Measurements from ENCODE around the gene PSMB3.
"Not testable (repeated sequence)": the region's sequence is repeated elsewhere in the genome, so short reads cannot be mapped to it uniquely, and the experiment has no call there.

PSMB3 gene

DNA sequence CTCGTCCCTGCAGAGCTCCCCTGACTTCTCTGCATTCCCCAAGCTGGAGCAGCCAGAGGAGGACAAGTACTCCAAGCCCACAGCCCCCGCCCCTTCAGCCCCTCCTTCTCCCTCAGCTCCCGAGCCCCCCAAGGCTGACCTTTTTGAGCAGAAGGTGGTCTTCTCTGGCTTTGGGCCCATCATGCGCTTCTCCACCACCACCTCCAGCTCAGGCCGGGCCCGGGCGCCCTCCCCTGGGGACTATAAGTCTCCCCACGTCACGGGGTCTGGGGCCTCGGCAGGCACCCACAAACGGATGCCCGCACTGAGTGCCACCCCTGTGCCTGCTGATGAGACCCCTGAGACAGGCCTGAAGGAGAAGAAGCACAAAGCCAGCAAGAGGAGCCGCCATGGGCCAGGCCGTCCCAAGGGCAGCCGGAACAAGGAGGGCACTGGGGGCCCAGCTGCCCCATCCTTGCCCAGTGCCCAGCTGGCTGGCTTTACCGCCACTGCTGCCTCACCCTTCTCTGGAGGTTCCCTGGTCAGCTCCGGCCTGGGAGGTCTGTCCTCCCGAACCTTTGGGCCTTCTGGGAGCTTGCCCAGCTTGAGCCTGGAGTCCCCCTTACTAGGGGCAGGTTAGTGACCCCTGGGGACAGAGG is 36.1 kb upstream of the PSMB3 start:
- no peak for DNase-seq

DNA sequence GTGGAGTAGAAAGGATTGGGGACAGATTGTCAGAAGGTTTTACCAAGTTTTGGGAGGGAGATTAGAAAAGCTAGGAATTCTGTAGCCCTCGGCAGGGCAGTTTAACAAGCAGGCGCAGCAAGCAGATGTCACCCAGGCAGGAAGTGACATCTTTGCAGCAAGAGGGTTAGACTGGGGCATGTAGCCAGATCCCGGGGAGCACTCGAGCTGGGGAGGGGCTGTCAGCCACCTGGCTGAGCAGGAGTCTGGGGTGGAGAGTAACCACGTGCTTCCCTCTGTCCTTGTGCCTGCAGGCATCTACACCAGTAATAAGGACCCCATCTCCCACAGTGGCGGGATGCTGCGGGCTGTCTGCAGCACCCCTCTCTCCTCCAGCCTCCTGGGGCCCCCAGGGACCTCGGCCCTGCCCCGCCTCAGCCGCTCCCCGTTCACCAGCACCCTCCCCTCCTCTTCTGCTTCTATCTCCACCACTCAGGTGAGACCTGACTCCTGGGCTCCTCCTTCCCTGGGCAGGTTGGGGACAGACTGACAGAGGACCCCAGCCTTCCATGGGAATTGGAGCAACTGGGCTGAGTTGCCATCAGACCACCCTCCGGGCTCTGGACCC is 35.3 kb upstream of the PSMB3 start:
- DNase-seq: peak in 1 of 14 donors; percentile 54

- DNase-seq: no peak
These were observed 33.1 kb upstream of the PSMB3 start for GRCh38 chr17:38719289-38719942.

DNA sequence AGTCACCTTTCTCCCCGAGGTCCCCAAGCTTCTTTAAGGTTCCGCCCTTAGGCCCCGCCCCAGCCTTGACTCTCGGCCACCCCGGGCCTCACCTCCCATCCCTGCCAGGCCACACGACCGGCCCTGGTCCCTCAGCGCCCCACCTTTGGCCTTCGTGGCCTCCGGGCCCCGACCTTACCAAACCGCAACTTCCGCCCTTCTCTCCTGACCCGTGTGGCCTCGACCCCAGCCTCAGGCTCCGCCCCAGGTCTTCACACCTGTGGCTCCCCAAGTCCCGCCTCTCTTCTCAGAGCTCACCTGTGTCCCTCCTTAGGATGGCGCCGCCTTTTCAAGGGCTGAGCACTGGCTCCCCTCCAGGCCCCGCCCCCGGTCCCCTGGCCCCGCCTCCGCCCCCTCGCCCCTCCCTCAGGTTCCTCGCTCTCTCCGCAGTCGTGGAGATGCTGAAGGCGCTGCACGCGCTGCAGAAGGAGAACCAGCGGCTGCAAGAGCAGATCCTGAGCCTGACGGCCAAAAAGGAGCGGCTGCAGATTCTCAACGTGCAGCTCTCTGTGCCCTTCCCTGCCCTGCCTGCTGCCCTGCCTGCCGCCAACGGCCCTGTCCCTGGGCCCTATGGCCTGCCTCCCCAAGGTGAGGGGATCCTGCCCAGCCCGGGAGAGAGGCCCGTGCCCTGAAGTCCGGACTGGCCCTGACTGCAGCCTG is 32.4 kb upstream of the PSMB3 start:
- no peak for DNase-seq

DNA sequence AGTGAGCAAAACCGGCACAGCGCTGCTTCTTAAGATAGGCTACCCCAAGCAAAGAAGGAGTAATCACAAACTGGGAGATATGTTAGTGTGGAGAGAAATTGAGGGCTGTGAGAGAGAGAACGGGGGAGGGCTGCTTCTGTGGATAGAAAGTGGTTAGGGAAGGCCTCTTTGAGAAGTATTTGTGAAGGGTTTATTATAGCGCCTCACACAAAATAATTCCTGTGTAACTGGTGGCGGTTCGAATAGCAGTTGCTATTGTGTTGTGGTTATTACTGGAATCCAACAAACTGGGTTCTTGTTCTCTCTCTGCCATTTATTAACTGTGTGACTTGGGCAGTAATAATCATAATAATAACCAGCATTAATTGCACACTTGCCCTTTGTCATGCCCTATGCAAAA is 31.6 kb upstream of the PSMB3 start:
- no peak for DNase-seq

DNA sequence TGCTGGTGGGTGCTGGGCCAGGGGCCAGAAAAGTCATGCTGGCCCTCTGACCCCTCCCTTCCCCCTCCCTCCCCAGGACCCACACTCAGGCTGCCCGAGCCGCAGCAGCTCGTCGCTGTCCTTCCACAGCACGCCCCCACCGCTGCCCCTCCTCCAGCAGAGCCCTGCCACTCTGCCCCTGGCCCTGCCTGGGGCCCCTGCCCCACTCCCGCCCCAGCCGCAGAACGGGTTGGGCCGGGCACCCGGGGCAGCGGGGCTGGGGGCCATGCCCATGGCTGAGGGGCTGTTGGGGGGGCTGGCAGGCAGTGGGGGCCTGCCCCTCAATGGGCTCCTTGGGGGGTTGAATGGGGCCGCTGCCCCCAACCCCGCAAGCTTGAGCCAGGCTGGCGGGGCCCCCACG is 30.7 kb upstream of the PSMB3 start:
- DNase-seq: no peak

DNA sequence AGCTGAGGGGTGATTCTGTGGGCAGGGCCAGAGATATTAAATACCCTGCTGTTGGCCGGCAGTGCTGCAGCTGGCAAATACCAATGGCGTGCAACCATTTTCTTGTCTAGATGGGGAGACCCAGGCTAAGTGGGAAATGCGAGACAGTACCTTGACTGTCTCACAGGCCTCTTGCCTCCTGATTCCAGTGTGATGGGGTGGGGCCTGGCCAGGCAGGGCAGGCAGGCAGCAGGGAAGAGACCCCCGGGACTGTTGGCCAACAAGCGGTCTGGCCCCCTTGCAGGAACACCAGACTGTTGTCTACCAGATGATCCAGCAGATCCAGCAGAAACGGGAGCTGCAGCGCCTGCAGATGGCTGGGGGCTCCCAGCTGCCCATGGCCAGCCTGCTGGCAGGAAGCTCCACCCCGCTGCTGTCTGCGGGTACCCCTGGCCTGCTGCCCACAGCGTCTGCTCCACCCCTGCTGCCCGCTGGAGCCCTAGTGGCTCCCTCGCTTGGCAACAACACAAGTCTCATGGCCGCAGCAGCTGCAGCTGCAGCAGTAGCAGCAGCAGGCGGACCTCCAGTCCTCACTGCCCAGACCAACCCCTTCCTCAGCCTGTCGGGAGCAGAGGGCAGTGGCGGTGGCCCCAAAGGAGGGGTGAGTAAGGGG is 28.1 kb upstream of the PSMB3 start:
- DNase-seq: peak in 12 of 14 donors; percentile 16 to 87 (median 77)

DNA sequence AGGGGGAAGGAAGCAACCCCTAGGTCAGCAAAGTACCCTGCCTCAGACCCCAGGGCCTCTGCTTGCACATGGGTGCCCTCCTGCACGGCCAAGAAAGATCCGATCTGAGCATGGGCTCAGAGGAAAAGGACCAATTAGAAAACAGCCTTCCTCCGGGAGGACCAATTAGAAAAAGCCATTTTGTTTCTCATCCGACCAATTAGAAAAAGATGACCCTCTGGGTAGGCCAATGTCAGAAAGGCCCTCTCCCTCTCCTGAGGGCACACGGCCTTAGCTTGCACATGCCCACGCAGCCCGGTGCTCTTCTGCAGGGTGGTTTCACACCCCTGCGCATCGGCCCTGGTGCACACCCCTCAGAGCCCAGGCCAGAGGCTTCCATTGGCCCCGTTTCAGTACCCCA is 27.5 kb upstream of the PSMB3 start:
- DNase-seq: no peak

GRCh38 chr17:38726145-38726544 is 26.4 kb upstream of the PSMB3 start:
- not testable (repeated sequence) for DNase-seq

GRCh38 chr17:38727736-38728135 is 24.8 kb upstream of the PSMB3 start:
- no peak for DNase-seq

- DNase-seq: peak in 2 of 14 donors; percentile 13 to 26
These were observed 24.2 kb upstream of the PSMB3 start for GRCh38 chr17:38728290-38728831.

- no peak for DNase-seq
These were observed 23.1 kb upstream of the PSMB3 start for GRCh38 chr17:38729368-38729885.

GRCh38 chr17:38729886-38730525 is 22.5 kb upstream of the PSMB3 start, which contains the start of gene CISD3:
TSS of gene CISD3 (plus strand) at chr17:38730341. CDS start at chr17:38730359, 18 bp downstream.
- DNase-seq: peak in 10 of 14 donors; percentile 49 to 87 (median 63)

GRCh38 chr17:38730526-38731379 is 21.8 kb upstream of the PSMB3 start:
- peak in 6 of 14 donors; percentile 35 to 65 (median 46) for DNase-seq

DNA sequence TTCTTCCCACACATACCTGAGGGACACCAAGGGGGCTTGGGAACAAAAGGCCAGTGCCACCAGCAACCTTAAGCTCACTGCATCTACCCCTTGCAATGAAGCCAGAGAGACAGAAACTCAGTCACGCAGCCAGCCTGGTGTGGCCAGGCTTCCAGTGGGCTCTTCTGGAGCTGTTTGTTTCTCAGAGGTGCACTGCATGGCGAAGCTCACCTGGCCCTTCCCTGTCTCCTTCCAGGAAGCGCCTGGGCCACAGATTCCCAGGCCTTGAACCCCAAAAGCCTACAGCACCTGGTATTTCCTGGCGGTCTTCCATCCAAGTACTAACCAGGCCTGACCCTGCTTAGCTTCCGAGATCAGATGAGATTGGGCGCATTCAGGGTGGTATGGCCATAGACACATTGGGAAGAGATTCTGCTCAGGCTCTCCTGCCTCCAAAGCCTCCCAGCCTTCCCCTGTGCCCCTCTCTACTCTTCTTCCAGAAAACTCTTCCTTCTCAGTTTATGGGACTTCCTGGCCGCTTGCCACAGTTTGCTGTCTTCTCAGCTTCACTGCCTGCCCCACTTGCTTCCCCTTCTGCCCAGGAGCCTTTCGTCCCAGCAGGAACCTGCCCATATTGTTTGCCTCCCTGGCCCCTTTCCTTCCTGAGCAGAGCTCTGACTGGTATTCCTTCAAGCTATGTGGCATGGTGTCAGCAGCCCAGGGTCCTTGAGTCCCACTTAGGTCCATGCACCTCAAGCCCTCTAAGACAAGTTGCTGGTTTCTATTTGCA is 20.8 kb upstream of the PSMB3 start:
- DNase-seq: no peak

GRCh38 chr17:38732376-38733281 is 19.9 kb upstream of the PSMB3 start:
- no peak for DNase-seq

DNA sequence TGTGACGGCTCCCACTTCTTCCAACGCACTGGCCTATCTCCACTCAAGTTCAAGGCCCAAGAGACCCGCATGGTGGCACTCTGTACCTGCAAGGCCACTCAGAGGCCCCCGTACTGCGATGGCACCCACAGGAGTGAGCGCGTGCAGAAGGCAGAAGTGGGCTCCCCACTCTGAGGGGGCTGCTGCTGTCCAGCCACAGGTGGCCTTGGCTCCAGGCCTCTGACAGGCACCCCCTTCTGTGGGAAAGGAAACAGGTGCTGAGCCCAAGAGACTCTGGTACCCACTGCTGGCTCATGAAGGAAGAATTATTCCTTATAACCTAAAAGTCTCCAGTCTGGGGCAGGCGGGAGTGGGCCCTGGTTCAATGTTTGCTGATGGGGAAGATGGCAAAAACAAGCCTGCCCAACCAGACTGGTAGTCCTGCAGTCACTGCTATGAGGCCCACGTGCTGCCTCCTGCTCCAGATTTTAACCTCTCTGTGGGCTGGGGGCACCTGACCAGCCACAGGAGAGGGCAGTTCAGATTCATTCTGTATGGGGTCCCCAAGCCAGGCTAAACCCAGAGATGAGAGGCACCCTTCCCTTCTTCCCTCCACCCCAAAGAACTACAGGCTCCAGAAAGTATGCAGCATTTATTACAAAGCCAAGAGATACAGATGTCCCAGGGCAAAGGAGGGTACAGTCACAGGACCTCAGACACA is 19.1 kb upstream of the PSMB3 start:
- DNase-seq: no peak

All from C1 segment of cervical spinal cord (tissue), 14 donors.